Urothelium cell line (cell line): ENCODE measurements around the gene RIMS3.
"Not testable (repeated sequence)": the region's sequence is repeated elsewhere in the genome, so short reads cannot be mapped to it uniquely, and the experiment has no call there.

Experiments
- DNase-seq: peaks from one replicate; pipeline ENCODE4 v3.0.0; 2011; ENCODE audit warnings: low spot score, mixed read lengths
- FAIRE-seq: peaks from 2 replicates; lab custom pipeline; 2011; peaks lifted over from hg19 to GRCh38; lab: Jason Lieb, UNC

Gene RIMS3

DNA sequence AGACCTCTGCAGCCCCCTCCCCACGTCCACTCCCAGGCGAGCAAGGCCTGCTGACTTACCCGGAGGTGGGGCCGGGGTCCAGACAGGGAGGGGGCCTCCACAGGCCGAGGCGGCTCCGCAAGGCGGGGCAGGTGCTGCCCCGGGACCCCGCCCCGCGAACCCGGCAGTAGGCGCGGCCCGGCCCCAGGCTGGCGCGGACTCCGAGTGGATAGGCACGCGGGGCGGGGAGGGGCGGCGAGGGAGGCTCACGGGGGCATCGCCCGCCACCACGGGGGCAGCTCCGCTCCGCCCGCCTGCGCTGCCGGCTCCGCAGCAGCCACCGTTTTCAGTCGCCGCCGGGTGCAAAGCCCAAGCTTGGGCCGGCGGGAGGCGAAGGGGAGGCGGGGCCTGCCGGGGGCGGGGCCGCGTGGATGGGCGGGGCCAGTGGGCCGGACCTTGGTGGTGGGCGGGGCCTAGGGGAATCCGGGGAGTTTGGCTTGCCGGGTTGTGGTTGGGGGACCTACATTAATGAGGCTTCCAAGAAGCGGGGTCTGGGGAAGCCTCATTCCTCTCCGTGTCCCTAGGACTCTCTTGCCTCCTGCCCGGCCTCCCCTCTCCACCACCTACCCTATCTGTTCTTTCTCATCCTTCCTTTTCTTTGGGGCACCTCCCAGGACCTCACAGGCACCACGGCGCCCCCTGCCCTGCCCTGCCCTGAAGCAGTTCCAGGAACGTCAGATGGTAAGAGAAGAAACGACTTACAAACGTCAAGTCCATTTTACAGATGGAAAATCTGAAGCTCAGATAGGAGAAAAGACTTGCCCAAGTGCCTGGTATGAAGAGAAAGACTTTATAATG lies at the start of gene RIMS3:
TSS of gene RIMS3 (minus strand) at position 348 of the 837 bp plus-strand sequence. CDS start 23,757 bp downstream, outside the sequence.
- DNase-seq (peak; percentile 96), FAIRE-seq (peak; percentile 88)

DNA sequence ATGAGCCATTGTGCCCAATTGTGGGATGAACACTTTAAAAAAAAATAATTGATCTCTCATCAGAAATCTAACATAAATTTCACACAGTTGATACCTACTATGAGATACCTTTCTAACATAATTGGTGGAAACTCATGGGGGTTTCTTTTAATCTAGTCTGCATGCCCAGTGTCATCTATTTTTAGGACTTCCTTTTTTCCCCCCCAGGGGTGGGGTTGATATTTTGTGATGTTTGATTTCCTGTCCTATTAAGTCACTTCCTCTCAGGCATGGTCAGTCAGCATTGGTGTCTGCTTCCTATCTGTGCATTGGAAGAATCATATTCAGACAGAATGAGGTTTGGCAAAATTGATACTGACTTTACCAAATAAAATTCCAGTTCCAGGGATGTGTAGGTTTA lies 47.5 kb upstream of the RIMS3 start:
- no peak for FAIRE-seq

DNA sequence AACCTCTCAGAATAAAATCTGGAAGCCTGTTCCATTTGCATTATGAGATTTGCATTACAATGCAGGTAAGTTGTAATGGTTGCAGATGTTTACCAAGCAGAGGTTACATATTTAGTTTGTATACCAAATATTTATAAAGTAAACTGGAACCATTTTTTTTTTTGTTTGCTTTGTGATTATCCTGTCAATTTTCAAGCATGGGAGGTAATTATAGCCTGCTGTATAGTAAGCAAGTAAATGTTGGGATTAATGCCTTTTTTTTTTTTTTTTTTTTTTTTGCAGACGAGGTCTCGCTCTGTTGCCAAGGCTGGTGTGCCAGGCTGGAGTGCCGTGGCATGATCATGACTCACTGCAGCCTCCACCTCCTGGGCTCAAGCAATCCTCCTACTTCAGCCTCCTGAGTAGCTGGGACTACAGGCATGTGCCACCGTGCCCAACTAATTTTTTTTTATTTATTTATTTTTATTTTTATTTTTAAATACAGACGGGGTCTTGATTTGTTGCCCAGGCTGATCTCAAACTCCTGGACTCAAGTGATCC lies 47.0 kb upstream of the RIMS3 start:
- FAIRE-seq (no peak), DNase-seq (no peak)

More for the DNA sequence above, 47.5 kb upstream of the RIMS3 start:
- DNase-seq: no peak

DNA sequence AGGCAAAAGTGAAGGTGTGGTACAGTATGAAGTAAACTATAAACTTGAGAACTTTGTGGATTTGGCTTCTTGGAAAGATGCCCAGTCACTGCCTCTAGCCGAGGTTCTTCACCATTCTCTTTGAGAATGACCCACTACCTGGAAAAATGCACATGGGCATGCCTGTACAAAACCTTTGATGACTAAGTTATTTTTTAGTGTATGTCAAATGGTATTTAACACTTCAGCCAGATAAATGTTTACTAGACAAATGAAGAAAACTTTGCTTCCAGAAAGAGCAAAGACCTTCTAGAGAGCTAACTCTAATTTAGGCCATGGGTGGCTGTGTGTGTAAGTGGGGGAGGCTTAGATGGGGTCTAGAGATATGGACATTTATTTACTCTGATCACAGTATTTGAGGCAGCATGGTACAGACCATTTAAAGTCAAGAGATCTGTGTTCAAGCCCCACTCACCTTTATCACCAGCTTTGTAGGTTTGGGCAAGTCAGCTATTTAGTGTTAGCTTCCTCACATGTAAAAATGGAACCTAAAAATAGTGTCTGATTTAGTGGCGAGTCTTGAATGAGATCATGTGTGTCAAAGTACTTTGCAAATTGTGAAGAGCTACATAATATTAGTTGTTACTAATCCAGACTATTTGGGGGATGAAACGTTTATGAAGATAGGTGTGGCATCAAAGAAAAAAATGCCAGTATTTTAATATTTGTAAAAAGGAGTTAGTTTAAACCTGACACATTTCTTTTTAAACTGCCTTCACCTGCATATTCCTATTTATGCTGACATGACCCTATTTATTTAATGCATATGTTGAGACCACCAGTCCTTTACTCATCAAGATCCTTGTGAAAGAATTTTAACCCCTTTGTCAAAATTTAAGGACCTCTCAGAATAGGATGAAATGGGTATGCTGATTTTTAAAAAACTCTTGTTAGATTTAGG lies 46.3 kb upstream of the RIMS3 start:
- FAIRE-seq (no peak), DNase-seq (peak; percentile 71)

DNA sequence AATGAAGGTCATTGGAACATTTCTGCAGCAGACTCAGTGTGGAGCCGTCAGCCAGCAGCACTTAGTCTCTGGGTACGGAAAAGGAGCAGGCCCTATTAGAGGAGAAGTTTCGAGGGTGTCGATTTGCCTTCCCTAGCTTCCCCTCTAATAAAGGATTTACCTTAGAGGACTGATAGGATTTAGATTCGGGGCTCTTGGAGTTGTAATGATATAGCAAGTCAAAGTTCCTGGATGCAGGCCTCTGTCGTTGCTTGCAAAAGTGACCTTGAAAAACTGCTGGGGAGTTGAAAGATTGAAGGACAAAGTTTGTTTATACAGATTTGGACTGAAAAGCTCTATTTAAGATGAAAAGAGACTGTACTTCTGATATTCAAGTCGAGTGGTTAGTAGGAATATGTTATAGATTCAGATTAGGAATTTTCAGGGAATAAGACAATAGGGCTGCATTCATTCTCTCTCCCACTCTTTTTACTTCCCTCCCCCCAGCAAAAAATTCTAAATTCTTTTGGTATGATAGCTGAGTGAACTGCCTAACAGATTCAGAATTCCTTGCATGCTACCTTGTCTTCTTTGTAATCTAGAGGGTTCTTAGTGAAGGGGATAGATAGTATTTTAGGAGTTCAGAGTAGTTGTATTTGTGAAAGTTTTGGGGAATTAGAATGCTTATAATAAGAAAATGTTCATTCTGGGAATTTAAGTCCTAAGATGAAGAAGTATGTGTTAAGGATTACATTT lies 45.3 kb upstream of the RIMS3 start:
- FAIRE-seq (no peak), DNase-seq (peak; percentile 14)

DNA sequence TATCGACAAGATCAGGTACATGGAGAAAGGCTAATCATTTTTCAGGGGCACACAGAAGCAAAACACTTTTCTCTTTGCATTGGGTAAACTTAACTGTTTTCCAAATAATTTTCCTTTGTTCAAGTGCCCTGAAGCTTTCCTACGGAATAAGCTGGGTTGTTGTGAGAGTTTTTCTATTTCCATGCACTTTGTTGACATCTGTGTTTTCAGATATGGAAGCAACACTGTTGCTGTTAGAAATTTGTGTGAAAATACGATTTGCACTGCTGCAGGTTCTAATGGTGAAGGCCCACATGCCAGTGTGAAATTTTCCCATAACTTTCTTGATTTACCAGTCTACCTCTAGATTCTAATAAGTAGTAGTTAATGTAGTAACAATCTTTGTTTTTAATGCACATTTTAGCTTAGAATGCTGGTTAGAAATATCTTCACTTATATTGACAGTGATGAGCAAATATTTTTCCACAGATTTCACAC lies 44.4 kb upstream of the RIMS3 start:
- FAIRE-seq: no peak
- DNase-seq: no peak

DNA sequence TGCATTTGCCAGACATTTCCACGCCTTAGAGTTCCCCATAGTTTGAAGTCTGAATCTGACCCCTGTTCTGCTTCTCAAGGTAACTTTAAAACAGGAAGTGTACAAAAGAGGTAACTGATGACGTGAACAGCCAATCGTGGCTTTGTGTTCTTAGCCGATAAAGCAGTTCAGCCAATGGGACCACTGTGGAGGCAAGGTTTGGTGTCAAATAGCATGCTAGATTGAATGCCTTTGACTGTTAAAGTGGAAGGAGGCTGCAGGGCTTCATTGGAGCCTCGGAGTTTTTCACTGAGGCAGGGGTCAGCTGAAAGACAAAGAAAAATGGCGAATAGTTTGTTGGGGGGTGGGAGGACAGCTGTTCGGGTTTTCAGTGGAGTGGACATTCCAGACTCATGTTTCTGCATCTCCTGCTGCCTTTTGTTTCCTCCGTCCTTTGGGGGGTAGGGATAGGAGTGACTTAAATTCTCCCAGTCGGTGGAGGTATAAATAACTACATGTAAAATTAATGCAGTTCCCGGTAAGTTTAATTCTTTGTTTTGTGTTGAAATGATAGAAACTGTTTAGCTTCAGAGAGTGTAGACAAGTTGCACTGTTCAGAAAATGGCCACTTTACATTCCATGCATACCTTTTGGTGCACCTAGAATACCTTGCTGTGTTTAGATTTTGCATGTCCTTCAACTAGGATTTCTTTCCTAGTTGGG lies 43.8 kb upstream of the RIMS3 start:
- DNase-seq (peak; percentile 87), FAIRE-seq (peak; percentile 76)

DNA sequence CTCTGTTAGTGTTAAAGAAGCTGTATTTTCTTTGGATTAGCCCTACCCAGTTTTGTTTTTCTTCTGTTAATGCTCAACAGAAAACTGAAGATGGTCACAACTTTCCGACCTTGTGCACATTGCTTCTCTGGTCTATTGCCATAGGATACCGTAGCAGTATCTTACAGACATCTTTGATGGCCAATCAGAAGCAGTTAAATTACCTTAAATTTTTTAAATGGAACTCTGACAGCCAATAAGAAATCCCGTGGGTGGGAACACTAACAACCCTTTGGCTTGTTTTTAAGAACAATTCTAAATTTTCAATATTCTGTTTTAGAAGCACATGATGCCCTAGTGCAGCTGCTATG lies 43.2 kb upstream of the RIMS3 start:
- FAIRE-seq: no peak
- DNase-seq: peak; percentile 47

DNA sequence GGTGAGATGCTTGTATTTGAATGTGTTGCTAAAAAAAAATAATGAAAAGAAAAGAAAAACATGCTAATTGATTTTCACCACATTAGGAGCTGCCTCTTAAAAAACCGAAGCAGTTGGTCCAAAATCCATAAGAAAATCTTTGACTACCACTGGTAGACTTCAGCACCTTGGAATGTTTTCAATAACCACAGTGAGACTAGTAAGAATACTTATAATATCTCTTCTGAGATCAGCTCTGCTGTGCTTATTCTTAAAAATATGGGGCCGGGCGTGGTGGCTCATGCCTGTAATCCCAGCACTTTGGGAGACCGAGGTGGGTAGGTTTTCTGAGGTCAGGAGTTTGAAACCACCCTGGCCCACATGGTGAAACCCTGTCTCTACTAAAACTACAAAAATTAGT lies 41.1 kb upstream of the RIMS3 start:
- no peak for FAIRE-seq
- no peak for DNase-seq

DNA sequence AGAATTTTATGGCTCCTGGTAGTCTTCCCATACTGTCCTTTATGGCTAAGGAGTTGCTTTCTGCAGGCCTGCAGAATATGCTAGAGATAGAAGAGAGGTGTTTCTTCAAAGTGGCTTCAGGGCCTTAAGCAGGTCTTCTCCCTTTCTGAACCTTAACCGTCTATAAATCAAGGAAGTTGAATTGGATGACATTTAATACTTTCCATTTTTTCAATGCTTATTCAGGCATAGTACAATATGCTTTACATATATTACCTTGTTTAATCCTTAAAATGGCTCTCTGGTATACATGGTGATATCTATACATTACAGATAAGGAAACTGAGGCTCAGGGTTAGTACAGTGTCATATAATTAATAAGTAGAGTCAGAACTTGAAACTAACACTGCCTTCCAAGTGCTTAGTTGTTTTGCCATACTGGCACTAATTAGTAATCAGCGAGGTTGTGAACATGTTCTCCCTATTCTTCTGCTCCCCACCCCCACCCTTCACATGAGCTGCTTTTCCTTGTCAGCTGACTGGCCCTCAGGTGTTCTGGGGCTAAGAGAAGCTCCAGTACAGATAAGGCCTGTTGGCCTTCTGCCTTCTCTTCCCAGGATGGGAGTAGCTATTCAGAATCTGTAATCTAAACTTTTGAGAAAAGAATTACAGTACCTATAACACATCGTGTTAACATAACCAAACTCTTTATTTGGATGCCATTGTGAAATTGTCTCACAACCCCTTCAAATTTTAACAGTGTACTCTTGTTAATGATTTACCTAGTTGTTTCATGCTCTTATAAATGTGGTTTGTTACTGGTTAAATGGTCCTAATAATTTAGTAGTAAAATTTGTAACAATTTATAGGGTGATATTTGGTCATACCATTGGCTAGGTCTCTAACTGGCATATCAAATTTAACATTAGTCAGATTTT lies 39.6 kb upstream of the RIMS3 start:
- no peak for FAIRE-seq
- no peak for DNase-seq

DNA sequence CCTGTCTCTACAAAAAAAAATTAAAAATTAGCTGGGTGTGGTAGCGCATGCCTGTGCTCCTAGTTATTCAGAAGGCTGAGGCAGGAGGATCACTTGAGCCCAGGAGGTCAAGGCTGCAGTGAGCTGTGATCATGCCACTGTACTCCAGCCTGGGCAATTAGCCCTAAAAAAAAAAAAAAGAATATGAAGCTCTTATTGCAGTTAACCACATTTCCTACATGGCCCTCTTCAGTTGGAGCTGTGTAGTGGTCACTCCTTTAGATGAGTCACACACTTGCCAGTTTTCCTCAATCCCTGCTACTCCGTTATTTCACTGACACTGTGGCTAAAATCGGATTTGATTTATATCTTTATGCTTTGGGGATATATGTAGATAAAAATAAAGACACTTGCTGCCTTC lies 37.8 kb upstream of the RIMS3 start:
- FAIRE-seq (no peak), DNase-seq (peak; percentile 80)

DNA sequence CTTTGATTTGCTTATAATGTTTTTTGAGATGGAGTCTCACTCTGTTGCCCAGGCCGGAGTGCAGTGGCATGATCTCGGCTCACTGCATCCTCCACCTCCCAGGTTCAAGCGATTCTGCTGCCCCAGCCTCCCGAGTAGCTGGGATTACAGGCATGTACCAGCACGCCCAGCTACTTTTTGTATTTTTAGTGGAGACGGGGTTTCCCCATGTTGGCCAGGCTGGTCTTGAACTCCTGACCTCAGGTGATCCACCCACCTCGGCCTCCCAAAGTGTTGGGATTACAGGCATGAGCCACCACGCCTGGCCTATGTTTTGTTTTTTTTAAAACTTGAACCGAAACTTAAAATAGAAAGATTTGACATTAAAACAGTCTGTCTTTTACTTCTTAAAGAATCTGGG lies 37.3 kb upstream of the RIMS3 start:
- DNase-seq, FAIRE-seq: not testable (repeated sequence)

DNA sequence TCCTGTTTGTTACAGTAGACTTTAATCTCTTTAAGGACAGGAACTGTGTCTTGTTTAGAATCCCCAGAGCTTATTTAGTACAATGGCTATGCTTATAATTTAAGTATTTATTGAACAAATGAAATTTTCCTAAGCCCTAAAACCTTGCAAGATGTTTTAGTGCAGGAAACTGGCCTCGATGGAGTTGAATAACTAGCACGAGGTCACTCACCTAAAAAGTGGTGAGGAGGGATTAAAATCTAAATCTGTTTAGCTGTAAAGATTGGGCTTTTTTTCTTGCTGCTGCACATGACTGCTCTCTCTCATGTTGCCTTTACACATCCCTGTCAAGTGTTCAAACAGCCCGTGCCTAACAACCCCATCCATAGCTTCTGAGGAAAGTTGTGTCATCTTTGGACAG lies 36.2 kb upstream of the RIMS3 start:
- FAIRE-seq: no peak

DNA sequence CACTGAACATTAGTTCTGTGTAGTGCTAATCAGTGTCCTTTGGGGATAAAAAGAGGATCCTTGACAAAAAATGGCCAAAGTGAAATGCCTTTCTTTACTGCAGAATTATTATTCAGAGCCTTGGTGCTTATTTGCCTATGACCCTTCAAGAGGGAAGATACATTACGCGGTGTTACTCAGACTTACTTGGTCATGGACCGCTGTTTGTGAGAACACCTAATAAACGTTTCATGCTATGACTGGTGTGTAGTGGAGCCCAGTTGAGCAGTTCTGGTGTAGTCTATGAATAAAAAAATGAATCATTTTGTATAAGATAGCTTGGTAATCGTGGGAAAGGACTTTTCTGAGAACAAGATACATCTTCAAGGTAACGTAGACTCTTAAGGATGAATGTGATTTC lies 34.3 kb upstream of the RIMS3 start:
- FAIRE-seq (no peak), DNase-seq (no peak)

More for the DNA sequence above, 36.2 kb upstream of the RIMS3 start:
- DNase-seq: no peak

DNA sequence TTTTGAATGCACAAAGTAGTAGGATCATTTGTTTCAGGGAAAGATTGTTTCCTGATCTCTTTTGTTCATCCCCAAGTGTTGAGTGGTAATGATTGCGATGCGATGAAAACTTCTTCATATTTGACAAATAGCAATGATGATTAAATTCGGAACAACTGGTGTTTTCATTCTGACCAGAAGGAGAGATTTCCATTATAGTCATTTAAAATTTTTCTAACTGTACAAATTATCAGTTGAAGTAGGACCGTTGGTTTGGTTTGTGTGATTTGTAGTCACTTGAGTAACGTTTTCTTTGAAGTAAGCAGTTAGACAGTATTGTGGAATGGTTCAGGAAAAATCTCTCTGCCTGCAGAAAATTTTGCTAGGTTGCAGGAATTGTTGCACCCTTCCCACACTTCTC lies 32.0 kb upstream of the RIMS3 start:
- no peak for FAIRE-seq

DNA sequence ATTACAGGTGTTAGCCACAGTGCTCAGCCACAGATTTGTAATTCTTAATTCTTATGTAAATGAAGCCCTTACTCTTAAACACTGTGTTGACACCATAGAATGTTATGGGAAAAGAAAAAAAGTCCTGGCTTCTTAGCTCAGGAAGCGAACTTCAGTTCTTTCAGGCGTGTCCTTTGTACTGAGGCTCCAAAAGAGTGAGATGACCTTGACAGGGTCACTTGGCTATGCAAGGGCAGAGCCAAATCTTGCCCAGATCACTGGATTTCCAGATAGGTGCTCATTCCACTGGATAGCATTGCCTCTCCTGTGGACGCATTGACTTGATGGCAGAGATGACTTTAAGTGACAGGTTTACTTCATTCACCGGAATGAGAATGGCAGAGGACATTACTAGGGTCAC lies 30.8 kb upstream of the RIMS3 start:
- no peak for FAIRE-seq
- DNase-seq: no peak

More for the DNA sequence above, 32.0 kb upstream of the RIMS3 start:
- DNase-seq: no peak

DNA sequence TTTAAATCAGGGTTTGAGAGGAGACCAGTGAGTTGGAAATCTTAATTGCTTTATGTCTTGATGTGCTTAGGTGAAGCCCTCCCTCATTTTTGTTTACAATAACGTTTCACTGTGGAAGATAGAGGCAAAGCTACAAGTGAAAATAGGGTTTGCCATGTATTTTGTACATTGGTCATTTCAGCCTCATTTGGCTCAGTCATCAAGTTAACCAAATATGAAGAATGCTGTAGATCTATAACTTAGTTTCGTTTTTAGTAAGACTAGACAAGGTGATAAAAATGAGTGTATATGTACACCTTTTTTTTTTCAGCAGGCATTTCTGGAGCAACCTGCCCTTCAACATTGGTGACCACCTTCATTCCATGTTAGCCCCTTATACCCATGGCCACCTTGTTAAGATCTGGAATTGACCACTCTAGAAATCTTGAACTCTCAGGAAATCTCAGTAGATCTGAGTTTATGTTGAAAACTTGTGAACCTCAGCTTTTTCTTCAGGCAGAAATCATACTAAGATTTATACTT lies 28.9 kb upstream of the RIMS3 start:
- FAIRE-seq (no peak), DNase-seq (no peak)

DNA sequence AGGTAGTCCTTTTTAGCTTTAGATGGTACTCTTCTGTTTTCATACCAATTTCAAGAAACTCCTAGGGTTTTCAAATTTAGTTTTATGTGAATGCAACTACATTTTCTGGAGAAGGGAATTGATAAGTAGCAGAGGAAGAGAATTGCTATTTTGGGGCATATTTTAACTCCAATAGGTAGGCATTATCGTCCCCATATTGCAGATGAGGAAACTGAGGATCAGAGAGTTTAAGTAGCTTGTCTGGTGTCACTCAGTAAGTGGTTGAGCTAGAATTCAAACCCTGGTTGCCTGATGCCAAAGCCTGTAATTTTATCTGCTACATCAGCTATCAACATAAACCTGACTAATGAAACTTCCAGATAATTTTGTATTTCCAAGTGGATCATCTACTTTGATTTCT lies 27.9 kb upstream of the RIMS3 start:
- no peak for FAIRE-seq
- no peak for DNase-seq

DNA sequence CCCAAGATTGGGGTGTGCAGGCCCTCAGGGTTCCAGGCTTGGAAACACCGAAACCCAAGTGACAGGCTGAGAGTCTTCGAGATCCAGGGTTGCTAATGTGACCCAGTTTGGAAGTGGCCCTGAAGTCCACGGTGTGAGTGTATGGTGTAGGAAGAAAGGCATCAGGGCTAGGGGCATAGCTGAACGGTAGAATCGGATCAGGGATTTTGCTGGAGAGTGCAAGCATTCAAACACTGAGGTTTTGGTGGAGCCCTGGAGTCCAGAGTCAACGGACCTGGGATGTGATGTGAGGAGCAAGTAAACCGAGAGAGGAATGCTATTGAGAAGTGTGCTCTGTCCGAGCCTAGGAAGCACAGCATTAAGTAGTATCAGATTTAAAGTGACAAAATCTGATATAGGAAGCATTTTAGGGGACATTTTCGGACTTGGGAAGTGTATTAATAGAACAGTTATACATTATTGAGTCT lies 27.0 kb upstream of the RIMS3 start:
- DNase-seq (no peak), FAIRE-seq (no peak)
